NCI-H510A treated with DMSO at 0.1 percent for 48 hours (cell line): ENCODE results near the gene GRIP1.

Source experiments
- DNase-seq: peaks from one replicate; lab custom pipeline; 2025; lab: John Stamatoyannopoulos, UW

Gene GRIP1

DNA sequence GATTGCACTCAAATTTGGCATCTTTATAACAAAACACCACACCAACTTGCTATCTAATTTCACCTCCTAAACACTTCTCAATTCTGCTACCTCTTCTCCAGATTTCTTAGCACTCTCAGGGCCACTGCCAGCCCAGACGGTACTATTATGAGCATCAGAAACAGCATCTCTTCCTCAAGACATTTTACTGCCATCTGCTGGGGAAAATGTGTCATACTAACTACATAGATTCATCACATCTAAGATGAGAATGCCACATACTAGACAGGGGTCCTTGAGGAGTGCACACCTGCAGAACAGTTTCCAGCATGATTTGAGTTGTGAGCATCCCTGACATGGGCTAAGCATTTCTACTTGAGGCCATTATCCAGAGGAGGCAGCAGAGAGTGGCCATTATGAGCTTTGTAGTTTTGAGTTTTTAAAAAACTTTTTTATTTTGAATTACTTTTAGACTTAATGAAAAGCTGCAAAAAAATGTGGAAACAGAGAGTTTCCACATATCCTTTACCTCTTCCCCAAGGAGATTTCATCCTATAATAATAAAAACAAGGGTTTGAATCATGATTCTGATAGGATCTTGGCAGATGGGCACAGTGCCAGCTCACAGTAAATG is 15.1 kb upstream of the GRIP1 start:
- DNase-seq, result peak; percentile 77

DNA sequence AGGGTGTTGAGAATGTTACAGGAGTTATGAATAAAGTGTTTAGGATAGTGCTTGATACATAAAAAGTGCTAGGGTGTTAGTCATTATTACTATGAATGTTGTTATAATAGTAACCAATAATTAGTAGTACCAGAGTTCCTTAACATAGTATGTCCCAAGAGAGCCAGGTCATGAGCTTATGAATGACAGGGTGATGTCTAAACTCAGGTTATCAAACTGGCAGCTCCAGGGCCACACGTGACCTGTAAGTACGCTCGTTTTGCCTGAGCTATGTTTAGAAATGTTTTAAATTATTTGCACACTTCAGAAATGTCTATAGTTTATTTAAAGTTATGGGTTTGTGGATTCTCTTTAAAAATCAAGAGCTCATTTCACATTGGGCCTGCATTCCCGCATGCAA is 14.1 kb upstream of the GRIP1 start:
- no peak for DNase-seq

DNA sequence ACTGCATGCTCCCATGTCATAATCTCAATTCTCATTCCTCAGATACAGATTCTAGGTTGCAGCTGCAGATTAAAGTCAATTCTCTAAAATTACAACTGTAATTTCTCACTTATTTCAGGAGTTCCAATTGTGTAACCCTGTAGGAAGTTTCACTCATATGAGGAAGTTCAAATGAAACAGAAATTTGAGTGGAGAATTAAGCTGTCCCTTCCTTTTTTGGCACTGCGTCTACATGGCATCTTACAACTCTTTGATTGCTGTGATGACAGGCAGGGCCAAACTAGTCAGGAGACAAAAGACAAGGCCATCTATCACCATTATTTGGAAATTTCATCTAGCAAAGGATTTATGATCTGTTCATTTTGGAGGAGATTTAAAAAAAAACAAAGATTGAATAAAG is 13.3 kb upstream of the GRIP1 start:
- no peak for DNase-seq

DNA sequence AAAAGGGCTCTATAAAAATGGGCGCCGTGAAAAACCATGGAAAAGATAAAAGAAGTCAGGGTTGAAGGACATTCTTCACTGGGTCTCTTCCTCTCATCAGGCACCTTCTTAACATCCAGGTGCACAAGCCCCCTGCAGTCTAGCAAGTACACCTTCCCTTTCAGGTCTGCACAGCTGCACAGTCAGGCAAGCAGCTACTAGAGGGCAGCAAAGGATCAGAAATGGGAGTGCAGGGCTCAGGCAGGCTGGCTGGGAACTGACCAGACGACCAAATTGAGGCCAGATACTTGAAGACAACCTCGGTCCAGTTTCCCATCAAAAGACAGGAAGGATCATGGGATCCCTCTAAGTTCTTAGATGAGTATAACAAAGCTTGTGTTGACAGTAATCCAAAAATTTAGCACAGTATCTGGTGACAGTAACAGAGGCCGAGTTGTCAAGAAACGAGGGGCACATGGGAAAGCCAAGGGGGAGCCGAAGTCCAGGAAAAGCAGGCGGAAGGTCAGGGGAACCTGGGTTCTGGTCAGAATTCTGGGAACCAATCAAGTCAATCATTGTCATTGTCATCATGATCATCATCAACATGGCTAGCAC is 10.1 kb upstream of the GRIP1 start:
- peak; percentile 78 for DNase-seq

DNA sequence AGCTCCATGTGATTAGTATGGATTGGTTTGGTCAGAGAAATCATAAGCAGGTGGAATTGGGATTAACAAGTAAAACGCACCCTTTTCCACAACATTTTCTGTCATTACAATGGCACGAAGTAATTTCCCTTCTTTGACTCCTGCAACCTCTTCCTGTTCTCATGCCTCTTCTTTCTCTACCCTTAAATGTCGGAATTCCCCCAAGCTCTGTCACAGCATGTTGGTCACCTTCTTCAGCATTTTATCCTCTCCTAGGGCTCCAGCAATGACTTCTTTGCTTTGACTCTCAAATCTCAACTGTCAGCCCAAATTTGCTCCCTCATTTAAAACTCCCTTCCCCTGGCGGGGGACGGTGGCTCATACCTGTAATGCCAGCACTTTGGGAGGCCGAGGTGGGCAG is 5.3 kb upstream of the GRIP1 start:
- no peak for DNase-seq

DNA sequence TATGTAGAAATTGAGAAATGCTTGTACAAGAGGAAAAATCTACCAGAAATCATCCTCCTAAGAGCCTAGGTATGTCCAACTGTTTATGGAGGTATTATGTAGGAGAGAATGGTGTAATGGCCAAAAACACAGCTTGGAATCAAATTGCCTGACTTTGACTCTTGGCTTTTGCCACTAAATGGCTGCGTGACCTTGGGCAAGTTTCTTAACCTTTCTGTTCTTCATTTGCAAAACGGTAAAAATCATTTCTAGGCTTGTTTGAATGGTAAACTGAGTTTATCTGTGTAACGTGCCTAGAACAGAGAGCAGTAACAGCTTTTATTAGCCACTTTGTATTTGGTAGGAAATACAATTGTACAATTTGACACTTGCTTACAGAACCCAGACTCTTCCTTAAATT is 4.9 kb upstream of the GRIP1 start:
- DNase-seq, result no peak

DNA sequence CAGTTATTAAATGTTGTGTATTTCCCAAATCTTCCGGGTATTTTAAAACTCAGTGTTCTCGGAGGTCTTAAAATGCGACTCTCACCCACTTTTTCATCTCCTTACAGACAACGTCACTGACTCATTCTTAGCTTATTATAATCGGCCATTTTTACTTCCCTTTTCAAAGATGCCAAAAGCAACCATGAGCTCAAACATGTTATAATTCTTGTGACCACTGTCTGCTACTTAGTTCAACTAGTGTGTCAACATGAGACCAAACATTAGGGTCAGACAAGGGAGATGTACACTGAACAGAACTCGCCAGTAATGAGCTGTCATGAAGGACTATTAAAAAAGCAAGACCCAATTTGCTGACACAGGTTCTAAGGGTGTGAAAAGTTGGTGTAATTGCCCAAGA is 4.2 kb upstream of the GRIP1 start:
- DNase-seq, result no peak

DNA sequence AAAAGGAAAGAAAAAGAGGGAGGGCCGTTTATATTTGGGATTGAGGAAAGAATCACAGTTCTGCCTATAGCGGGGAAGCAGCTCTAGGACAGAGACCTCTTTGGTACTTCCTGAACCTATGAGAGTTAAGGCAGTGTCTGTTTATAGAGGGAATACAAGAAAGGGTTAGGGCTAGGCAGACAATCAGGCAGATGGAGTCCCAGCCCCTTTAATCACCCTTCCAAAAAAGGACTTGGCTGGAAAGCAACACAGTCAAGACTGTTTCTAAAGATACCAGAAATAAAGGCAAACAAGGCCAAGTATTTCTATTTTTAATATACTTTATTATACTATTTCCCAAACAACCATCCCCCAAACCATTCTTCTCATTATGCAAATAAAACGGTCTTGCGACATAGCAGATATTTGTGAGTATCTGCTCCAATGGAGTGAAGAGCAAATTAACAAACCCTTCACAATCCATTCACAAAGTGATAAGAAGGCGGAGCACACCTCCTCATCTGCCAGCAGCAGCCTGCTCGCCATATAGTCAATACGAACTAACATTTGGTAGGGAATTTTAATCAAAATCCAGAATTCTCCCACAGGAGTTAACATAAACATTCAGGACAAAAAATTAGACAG is 697 bp upstream of the GRIP1 start:
- no peak for DNase-seq

DNA sequence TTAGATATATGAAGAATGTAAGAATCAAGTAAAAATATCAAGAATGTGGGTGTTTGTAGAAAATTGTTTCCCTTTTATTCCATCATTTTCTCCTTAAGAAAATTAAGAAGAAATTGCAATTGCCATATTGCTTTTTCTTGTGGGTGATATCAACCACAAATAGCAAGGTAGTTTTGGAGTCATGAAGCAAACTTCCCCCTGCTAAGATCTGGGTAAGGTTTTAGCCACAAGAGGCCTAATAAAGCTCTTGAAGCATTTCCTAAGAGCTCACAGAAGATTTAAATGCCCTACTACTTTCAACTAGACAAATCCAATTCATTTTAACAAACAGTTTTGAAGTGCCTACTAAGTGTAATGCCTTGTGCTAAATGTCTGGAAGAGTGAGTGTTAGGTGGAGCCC is 2.6 kb downstream of the GRIP1 start:
- no peak for DNase-seq

DNA sequence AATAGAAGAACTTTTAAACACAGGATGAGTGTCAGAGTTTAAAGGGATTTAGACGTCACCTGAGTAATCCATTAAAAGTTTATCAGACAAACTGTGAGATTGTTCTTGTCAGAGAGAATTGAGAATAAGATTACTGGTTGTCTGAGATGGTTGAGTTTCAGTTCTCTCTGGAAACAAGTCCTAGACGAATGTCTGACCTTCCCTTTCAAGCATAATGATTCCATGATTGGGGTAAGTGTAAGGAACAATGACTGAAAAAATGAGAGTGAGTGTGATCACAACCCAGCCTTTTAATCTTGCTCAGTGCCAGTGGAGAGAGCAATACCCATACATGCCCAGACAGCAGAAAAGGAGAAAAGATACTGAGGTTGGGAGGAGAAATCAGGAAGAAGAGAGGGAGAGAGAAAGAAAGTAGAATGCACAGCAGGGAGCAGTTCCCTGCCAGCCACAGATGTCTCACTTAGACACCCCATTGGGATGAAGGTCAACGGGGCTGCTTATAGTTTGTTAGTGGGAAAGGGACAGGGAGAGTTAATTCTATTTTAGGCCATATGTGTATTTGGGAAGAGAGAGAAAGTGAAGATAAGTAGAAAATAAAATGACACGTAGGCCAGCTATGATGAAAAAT is 4.3 kb downstream of the GRIP1 start:
- no peak for DNase-seq

DNA sequence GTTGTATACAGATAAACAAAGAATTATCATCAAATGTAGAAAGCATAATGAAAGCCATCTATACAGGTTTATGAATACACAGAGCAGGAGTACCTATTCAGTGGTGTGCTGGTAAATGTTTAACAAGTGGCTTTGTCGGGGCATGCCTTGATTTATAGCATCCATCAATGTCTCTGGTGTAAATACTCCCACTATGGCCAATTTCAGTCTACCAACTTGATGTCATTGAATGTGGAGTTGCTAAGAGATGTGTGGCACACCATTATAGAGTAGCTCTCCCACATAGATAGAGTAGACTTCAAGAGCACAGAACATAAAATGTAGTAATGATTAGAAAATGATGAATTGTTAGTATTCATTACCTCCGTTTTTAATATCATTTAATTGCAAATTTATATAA is 9.3 kb downstream of the GRIP1 start:
- DNase-seq, result no peak

DNA sequence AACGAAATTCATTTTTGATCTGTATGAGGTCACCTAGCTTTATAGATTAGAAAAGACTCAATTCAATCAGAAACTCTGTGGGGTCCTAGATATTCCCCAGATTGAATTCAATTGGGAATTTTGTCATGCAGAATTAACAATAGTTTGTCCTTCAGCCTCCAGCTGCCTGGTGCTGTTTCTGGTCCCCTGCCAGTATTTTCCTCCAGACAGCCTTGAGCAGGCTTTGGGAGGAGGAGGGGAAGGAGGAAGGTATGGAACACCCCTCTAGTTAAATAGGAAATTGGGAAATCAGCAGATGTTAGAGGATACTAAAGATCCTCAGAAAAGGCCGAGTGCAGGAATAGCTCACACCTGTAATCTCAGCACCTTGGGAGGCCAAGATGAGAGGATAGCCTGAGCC is 10.6 kb downstream of the GRIP1 start:
- no peak for DNase-seq

DNA sequence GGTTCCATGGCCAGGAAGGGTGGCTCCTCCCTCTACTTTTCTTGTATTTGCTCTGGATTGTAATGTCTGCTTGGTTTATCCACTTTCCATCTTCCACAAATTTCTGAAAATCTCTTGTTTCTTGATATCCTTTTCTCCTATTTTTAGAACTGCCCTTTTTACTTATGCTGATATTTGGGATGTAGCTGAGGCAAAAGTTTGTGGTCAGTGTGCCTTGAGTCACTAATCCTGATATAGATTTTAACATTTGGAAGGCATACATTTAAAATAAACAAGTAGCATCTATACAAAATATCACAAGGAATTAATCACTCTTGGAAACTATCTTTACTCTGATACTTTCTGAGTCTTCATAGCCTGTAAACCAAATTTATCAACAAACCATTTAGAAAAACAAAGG is 11.0 kb downstream of the GRIP1 start:
- DNase-seq, result no peak

DNA sequence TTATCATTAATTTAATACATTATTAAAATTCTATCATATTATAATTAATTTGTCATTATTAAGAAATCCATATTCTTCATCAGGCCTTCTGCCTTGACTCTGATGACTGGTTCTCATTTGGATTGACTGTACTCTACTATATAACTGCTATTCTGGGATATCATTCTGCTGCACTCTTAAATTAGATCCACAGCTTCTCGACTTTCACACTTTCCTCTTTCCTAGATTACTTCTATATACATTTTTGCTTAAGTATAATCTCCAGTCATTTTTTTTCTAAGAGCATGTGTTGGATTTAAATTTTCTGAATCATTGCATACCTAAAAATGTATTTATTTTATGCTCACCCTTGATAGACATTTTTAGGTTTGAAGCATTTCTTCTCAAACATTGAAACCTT is 12.4 kb downstream of the GRIP1 start:
- DNase-seq, result no peak

DNA sequence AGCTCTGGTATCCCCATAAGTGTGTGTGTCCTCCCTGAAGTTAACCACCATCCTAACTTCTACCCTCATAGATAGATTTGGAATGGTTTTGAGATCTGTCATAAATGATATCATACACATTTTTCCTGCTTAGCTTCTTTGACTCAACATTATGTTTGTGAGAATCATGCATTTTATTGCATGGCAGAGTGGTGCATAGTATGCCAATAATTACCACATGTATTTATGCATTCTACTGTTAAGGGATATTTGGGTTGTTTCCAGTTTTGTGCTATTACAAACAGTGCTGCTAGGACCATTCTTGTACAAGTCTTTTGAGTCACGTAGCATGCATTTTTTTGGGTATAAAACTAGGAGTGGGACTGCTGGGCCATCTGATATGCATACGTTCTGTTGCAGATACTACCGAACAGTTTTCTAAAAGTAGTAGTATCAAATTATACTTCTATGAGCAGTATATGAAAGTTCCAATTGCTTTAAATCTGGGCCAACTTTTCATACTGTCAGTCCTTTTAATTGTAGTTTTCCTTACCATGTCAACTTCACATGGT is 13.4 kb downstream of the GRIP1 start:
- no peak for DNase-seq

DNA sequence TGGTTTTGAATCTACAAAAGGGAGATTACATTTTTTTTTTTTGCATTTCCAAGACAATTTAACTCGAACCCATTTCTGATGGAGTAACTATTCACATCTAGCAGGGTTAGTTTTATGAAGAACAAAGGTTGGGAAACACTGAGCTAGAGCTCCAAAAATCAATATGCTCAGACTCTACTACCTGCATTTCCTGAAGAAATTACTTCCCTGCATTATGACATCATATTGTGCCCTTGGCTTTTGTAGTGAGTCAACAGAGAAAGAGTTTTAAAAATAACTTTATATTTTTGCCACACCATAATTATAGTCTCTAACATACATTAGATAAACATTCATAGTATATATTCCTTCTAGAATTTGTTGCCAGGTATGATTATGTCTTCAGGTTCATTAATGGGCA is 14.8 kb downstream of the GRIP1 start:
- no peak for DNase-seq

DNA sequence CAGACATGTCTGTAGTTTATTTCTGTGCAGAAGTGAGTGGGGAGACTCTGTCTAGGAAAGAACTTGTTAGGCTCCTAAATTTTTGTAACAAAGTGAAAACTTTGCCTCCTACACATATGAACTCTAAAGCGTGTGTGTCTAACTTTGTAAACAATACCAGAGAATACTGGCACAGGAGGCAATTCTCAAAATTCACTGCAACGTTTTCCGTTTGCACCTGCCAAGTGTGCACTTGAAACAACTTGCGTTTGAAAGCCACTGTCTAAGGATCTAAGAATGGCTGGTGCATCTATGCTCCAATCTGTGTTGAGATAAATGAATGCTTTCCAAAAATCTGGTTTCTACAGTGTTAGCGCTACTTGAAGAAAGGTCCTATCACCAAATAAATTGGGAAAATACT is 15.3 kb downstream of the GRIP1 start:
- DNase-seq, result no peak

DNA sequence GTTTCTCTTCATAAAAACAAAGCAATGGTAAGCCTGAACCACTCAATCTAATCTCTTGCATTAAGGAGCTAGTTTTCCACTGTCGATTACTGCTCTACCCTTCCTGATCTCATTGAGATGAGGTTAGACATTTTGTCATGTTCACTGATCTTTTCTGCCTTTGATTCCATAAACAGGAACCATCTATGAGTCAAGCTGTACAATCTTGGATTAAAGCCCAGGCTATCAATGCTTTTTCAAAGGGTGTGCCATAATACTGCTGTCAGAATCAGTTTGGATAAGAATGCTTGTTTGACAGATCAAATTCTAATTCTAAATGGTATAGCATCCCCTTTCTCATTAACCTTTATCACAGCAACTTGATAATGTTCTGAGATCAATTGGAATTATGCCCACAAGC is 16.1 kb downstream of the GRIP1 start:
- no peak for DNase-seq

DNA sequence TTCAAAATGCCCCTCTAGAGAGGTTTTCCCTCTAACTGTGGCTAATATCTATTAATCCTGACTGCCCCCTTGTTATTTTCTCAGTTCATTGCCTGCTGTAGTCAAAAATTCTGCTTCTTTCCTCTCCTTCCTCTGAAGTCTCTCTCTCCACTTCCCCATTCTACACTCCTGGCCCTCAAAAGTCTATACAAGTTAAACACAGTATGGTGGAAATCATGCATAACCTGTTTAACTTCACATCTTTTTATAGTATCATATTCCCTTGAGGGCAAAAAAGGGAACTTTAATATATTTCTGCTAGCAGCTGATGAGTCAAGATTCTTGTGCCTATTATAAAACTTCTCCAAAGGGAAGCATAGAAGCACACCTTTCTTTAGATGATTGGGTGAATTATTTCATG is 16.7 kb downstream of the GRIP1 start:
- no peak for DNase-seq

DNA sequence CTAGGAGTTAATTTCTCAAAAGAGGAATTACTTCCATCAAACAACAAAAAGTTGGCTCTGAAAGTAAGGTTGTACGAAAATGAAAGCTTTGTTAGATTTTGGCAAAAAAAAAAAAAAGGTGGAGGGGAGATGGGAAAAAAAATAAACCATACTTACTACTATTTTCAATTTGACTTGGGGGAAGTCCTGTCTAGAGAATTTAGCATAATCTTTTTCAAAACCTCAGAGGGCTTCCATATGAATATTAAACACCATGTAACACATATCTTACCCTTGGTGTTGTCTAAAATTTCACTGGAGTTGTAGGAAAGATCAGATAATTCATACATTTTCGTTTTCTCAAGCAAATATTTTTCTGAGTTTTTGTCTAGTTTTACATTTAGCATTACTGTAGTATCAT is 17.5 kb downstream of the GRIP1 start:
- no peak for DNase-seq

DNA sequence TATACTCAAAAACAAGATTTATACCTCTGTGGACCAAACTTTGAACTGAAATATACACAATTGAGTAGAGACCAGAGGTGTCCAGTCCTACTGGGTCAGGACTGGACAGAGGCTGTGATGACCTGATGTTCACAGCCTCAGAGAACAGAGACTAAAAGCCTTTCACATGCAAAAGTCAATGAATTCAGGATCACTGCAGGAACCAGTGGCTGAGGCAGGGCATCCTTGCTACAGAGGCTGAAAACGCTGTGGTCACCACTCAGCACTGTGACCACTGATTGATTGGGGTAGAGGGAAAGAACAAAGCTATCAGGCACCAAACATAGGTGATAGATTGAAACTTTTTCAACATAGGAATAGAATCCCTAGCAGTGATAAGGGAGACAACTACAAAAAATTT is 25.1 kb downstream of the GRIP1 start:
- DNase-seq, result no peak

DNA sequence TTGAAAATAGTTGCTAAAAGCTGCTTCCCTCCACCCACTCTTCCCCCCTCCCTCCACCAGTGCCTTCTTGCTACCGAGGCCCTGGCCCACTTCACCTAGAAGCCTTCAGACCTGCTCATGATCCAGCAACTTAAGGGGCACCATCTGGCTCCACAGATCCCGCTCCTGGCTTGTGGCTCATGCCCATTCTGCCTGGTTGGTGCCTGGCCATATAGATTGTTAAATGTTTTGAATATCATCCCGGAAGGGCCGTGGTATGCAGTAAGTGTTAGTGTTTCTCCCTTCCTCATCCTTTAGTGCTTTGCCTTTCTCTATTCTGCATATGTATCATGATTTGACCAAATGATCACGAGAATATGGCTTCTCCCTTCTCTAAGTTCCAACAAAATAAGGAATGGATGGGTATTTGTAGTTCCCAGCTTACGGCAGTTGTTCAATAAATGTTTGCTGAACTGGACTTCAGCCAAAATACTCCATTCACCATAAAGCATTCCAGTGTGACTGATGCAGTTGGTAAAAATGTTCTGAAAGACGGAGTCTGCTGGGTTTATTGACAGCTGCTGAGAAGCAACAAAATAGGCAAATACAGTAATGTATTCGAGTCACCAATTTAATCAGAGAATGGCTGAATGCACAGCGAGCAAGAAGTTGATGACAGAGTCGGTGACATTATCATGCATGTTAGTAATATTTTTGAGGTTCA is 30.7 kb downstream of the GRIP1 start:
- no peak for DNase-seq
